ENCODE measurements around the gene FTO.

DNA sequence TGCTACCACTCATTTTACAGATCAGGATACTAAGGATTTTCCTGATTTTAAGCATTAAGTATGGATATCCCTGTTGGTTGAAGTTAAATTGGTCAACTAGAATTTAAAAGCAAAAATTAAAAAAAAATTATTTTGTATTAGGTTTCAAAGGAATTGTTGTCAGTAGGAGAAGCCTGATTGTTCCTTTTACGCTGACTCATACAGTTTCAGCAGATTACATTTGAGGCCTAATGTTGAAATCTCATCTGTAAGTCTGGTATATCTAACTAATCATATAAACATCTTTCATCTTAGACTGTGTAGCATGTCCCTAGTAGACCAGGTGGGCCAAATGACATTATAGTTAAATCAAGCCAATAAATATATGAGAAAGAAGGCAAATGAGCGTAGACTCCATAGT lies 83.5 kb downstream of the FTO start:
- TF ChIP-seq, protein P1, sequence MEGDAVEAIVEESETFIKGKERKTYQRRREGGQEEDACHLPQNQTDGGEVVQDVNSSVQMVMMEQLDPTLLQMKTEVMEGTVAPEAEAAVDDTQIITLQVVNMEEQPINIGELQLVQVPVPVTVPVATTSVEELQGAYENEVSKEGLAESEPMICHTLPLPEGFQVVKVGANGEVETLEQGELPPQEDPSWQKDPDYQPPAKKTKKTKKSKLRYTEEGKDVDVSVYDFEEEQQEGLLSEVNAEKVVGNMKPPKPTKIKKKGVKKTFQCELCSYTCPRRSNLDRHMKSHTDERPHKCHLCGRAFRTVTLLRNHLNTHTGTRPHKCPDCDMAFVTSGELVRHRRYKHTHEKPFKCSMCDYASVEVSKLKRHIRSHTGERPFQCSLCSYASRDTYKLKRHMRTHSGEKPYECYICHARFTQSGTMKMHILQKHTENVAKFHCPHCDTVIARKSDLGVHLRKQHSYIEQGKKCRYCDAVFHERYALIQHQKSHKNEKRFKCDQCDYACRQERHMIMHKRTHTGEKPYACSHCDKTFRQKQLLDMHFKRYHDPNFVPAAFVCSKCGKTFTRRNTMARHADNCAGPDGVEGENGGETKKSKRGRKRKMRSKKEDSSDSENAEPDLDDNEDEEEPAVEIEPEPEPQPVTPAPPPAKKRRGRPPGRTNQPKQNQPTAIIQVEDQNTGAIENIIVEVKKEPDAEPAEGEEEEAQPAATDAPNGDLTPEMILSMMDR (IDR thresholded peaks at IDR 0.05): no peak
- no peak for TF ChIP-seq POLR2A (IDR thresholded peaks at IDR 0.05)
